PC-3 (cell line): Measurements from ENCODE around the gene TRMT61A. TPM values are rescaled to one million over a fixed set of nuclear protein-coding genes. Genes with fewer than 3 reads are reported as not detected.

Experiments
- ATAC-seq: fragments of 200-7000 bp; cut with Tn5 transposase; 2 replicates; pipeline ENCODE4 v1.9.1; 2020; ENCODE audit warnings: mild to moderate bottlenecking, moderate library complexity
- BruUV-seq: library from RNA; stranded (reverse); fragments of 400-500 nt; replicated peaks from 2 replicates; lab custom pipeline; 2021; lab: Mats Ljungman, UMichigan
- CTCF ChIA-PET: fragments of 300-600 bp; sonication (Branson Sonifier 250); formaldehyde crosslinking; loops from one replicate; lab custom pipeline; 2022; ENCODE audit warnings: antibody characterized with exemption; lab: Charles Lee
- POLR2A ChIA-PET: fragments of 300-600 bp; sonication (Branson Sonifier 250); formaldehyde crosslinking; loops from one replicate; lab custom pipeline; 2022; ENCODE audit warnings: antibody characterized with exemption; ENCODE audit not compliant: unreplicated experiment; lab: Charles Lee
- DNase-seq: peaks from one replicate; pipeline ENCODE4 v3.0.0-alpha.2; 2015
- H2AFZ ChIP-seq: fragments of 300-600 bp; sonication (generic); 2 replicates; pipeline ENCODE4 v1.6.0; 2016; ENCODE audit warnings: antibody characterized with exemption, low read length
- H3F3A ChIP-seq: fragments of 300-600 bp; sonication (generic); one replicate; pipeline ENCODE4 v1.6.0; 2017; ENCODE audit warnings: antibody characterized with exemption, low read length, control low read depth, mild to moderate bottlenecking; ENCODE audit not compliant: unreplicated experiment
- H3K27ac ChIP-seq: fragments of 300-600 bp; sonication (generic); 2 replicates; pipeline ENCODE4 v1.5.1; 2016; ENCODE audit warnings: mild to moderate bottlenecking, low read length
- H3K27me3 ChIP-seq: fragments of 300-600 bp; sonication (generic); 2 replicates; pipeline ENCODE4 v1.6.1; 2016; ENCODE audit warnings: low read length, mixed read lengths
- H3K36me3 ChIP-seq: fragments of 300-600 bp; sonication (generic); 2 replicates; pipeline ENCODE4 v1.6.1; 2016; ENCODE audit warnings: low read depth, mixed run types, low read length, mixed read lengths
- H3K4me1 ChIP-seq: fragments of 300-600 bp; sonication (generic); 2 replicates; pipeline ENCODE4 v1.5.1; 2016; ENCODE audit warnings: low read length; ENCODE audit not compliant: insufficient read depth
- H3K4me2 ChIP-seq: fragments of 300-600 bp; sonication (generic); 2 replicates; pipeline ENCODE4 v1.6.0; 2016; ENCODE audit warnings: low read length
- H3K4me3 ChIP-seq: fragments of 300-600 bp; sonication (generic); 2 replicates; pipeline ENCODE4 v1.5.1; 2016; ENCODE audit warnings: mild to moderate bottlenecking, low read length, mixed read lengths
- H3K79me2 ChIP-seq: fragments of 300-600 bp; sonication (generic); 2 replicates; pipeline ENCODE4 v1.6.1; 2017; ENCODE audit warnings: low read length, mixed read lengths
- H3K9ac ChIP-seq: fragments of 300-600 bp; sonication (generic); 2 replicates; pipeline ENCODE4 v1.6.0; 2016; ENCODE audit warnings: mild to moderate bottlenecking, low read length
- H3K9me2 ChIP-seq: fragments of 300-600 bp; sonication (generic); replicated peaks from 2 replicates; pipeline ENCODE4 v1.6.1; 2016; ENCODE audit warnings: mixed run types, low read length, mixed read lengths
- H3K9me3 ChIP-seq: fragments of 300-600 bp; sonication (generic); 2 replicates; pipeline ENCODE4 v1.6.1; 2016; ENCODE audit warnings: low read length, mixed read lengths
- H4K20me1 ChIP-seq: fragments of 300-600 bp; sonication (generic); 2 replicates; pipeline ENCODE4 v1.6.1; 2016; ENCODE audit warnings: low read length, mixed read lengths
- CTCF ChIP-seq: fragments of 300-600 bp; sonication (generic); conservative IDR thresholded peaks from 2 replicates; pipeline ENCODE4 v1.5.1; 2017; ENCODE audit warnings: antibody characterized with exemption, low read depth, mild to moderate bottlenecking, low read length
- EZH2 ChIP-seq: fragments of 300-600 bp; sonication (generic); IDR thresholded peaks from one replicate; pipeline ENCODE4 v1.6.1; 2017; ENCODE audit warnings: antibody characterized with exemption, mild to moderate bottlenecking, low read length; ENCODE audit not compliant: unreplicated experiment
- EZH2phosphoT487 ChIP-seq: fragments of 300-600 bp; sonication (generic); IDR thresholded peaks from 2 replicates; pipeline ENCODE4 v1.6.1; 2018; ENCODE audit warnings: mild to moderate bottlenecking, antibody characterized with exemption, low read length, borderline replicate concordance
- intact Hi-C: fragments of 100-400 bp; cut with micrococcal nuclease; formaldehyde crosslinking; loops from 2 replicates; pipeline ENCODE4 v1.9.0; 2023
- total RNA-seq: library from RNA; depleted of rRNA; stranded (reverse); fragments of >200 nt; gene quantifications from 2 replicates; pipeline ENCODE4 v1.2.3, GENCODE V29; 2014

The TRMT61A gene
- total RNA-seq, 1 experiment from 2014 or later, result 51.2 TPM

- Histone ChIP-seq H3K79me2 (peaks cover 40% of the 10 kb centered on the region), H3K9me3 (no peaks in the 10 kb centered on the region), H3K4me3 (no peak overlapping the region), H3K9me2 (no peaks in the 10 kb centered on the region), H3F3A (no peaks in the 10 kb centered on the region), H3K4me1 (peaks cover 19% of the 10 kb centered on the region), H3K9ac (no peak overlapping the region), H2AFZ (no peak overlapping the region), H3K36me3 (peaks cover 32% of the 10 kb centered on the region), H3K27ac (no peak overlapping the region), H3K4me2 (no peak overlapping the region), H3K27me3 (no peaks in the 10 kb centered on the region), H4K20me1 (no peaks in the 10 kb centered on the region)
- ChIA-PET CTCF (no interaction called here), POLR2A (no interaction called here)
- no peak for DNase-seq
- intact Hi-C loops, result loop anchor here (5.0 to 10.0 kb wide), 2 partner anchors 103 to 141 kb away; partner anchors contain the start of genes XRCC3 and ZFYVE21
- TF ChIP-seq EZH2phosphoT487 (no peak), CTCF (no peak), EZH2 (no peak)
- no peak for ATAC-seq
- no TSS peak for BruUV-seq
These were observed 45.1 kb downstream of the TRMT61A start for GRCh38 chr14:103574104-103574503.

GRCh38 chr14:103574707-103575285 is 45.8 kb downstream of the TRMT61A start:
- POLR2A ChIA-PET, result no interaction called here
- Histone ChIP-seq H3K9ac (no peak overlapping the region), H3K9me2 (no peaks in the 10 kb centered on the region), H3K27ac (no peak overlapping the region), H3K79me2 (peaks cover 33% of the 10 kb centered on the region), H4K20me1 (no peaks in the 10 kb centered on the region), H3K27me3 (no peaks in the 10 kb centered on the region), H3K4me2 (no peak overlapping the region), H3K4me3 (no peak overlapping the region), H3K36me3 (peaks cover 32% of the 10 kb centered on the region), H2AFZ (no peak overlapping the region), H3K4me1 (peaks cover 19% of the 10 kb centered on the region), H3K9me3 (no peaks in the 10 kb centered on the region), H3F3A (no peaks in the 10 kb centered on the region)
- TF ChIP-seq EZH2 (no peak), CTCF (no peak), EZH2phosphoT487 (no peak)
- CTCF ChIA-PET, result no interaction called here
- BruUV-seq, result no TSS peak
- DNase-seq (no peak), ATAC-seq (no peak)
- intact Hi-C loops, result loop anchor here (5.0 to 10.0 kb wide), 2 partner anchors 103 to 140 kb away; partner anchors contain the start of genes XRCC3 and ZFYVE21

GRCh38 chr14:103576371-103577024 is 47.5 kb downstream of the TRMT61A start:
- POLR2A ChIA-PET, result interaction anchor here (0.9 kb wide), 1 partner anchor 52 kb away, joined by 4 read pairs; the partner anchor contains the start of gene KLC1
- ATAC-seq, result peak; percentile 98

More at GRCh38 chr14:103576371-103577024, 47.5 kb downstream of the TRMT61A start:
- Histone ChIP-seq H3K9me3 (no peaks in the 10 kb centered on the region), H3K27ac (peak overlapping the region; percentile 65), H3F3A (no peaks in the 10 kb centered on the region), H3K79me2 (peaks cover 23% of the 10 kb centered on the region), H3K4me3 (no peak overlapping the region), H3K27me3 (no peaks in the 10 kb centered on the region), H3K4me1 (peaks cover 19% of the 10 kb centered on the region), H3K36me3 (peaks cover 32% of the 10 kb centered on the region), H2AFZ (no peak overlapping the region), H4K20me1 (no peaks in the 10 kb centered on the region), H3K4me2 (peak overlapping the region; percentile 36), H3K9ac (no peak overlapping the region), H3K9me2 (no peaks in the 10 kb centered on the region)
- peak; percentile 89 for DNase-seq
- BruUV-seq, result TSS peak; percentile 99
- intact Hi-C loops, result loop anchor here (1.0 to 10.0 kb wide), 3 partner anchors 18 to 138 kb away; partner anchors contain the start of genes XRCC3 and ZFYVE21
- TF ChIP-seq EZH2phosphoT487, result no peak
- CTCF ChIA-PET, result interaction anchor here (0.8 kb wide), 1 partner anchor 17 kb away, joined by 3 read pairs; no protein-coding TSS in a partner anchor
